Right forelimb (tissue), 1 donor: ENCODE measurements around the gene BLOC1S5.

ENCODE experiments used
- DNase-seq: peaks from one replicate; pipeline ENCODE4 v3.0.0-alpha.2; 2018

Gene BLOC1S5

GRCh38 chr6:8063761-8064637, at the start of gene BLOC1S5:
BLOC1S5 (minus strand) TSS chr6:8064389; CDS start chr6:8064376, 13 bp downstream.
- peak; percentile 98 for DNase-seq

DNA sequence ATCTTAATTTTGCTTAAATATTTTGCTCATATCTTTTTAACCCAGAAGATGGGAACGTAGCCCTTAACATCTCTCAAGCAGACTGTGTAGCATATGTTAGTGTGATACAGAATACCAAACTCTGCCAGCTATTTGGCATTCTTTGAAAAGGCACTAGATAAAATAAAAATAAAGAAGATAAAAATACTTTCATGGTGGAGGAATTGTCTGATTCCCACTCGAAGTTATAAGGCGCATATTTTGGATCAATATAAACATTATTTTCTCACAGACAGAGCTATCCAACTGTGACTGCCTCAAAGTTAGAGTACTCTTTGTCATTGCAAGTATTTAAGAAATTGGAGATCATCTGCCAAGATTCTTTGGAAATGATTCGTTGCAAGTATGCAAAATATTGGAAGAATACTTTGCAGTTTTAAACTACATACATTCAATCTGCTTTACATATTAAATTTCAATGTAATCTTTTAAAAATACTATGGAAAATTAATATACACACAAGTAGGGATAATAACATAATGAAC, 49.0 kb upstream of the BLOC1S5 start:
- DNase-seq: no peak

- no peak for DNase-seq
Measured at GRCh38 chr6:8110725-8111124, 46.5 kb upstream of the BLOC1S5 start.

DNA sequence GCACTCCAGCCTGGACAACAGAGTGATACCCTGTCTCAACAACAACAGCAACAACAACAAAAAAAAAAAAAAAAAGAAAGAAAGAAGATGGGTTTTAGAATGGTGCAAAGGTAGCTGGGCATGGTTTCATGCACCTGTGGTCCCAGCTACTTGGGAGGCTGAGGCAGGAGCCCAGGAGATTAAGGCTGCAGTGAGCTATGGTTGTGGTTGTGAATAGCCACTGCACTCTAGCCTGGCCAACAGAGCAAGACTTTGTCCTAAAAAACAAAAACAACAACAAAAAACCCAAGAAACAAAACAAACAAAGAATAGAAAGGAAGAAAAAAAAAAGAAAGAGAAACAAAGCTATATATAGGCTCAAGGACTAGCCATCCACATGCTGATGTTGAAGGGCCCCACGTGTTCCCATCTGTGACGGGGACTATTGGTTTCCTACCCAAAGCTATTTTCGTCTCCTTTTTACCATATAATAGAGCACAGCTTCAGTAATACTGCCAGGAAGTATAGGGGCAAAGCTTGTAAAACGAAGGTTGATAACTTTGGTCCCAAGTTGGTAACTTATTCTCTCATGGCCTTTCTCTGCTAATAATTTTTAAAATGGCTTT, 46.0 kb upstream of the BLOC1S5 start:
- no peak for DNase-seq

- no peak for DNase-seq
Measured at GRCh38 chr6:8108759-8109539, 44.8 kb upstream of the BLOC1S5 start.

GRCh38 chr6:8108031-8108660, 44.0 kb upstream of the BLOC1S5 start:
- no peak for DNase-seq

GRCh38 chr6:8105791-8106190, 41.6 kb upstream of the BLOC1S5 start:
- DNase-seq: no peak

- no peak for DNase-seq
Measured at GRCh38 chr6:8103726-8104125, 39.5 kb upstream of the BLOC1S5 start.

DNA sequence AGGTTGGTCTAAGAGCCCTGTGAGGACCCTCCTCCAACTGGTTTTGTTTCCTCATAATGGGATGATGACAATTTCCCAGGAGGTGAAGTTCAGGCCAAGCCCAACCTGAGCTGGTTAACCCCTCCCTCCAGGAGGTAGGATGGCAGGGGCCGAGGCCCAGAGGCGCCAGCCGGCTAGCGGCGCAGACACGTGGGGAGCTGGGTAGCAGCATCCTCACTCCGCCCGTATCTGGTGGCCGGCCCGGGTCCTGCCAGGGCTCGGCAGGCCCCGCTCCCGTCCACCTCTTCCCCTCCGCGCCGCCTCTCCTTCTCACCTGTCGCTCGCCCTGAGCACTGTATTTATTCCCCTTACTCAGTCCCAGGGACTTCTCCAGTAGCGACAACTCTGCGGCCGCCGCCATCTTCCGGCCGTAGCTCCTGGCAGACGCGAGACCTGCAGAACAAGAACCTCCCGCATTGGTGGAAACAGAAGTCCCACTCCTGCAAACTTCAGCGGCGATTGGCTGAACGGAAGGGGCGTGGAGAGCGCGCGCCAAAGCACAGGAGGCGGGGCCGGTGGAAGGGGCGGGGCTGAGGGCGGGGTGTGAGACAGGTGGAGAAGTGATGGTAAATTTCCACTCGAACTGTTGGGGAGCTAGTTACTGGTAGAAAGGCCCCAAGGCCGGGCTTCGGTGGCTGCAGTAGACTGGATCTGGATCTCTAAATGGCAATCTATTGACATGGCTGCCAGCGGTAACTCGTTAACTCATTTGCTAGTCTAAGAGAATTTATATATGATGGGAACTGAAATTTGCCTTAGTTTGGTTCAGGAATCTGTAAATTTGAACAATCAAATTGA, 38.2 kb upstream of the BLOC1S5 start, which contains the start of gene EEF1E1:
TSS of gene EEF1E1 (minus strand) at position 427 of the 837 bp plus-strand sequence. CDS start at position 400, 27 bp downstream.
- DNase-seq: peak; percentile 94

- no peak for DNase-seq
Measured at GRCh38 chr6:8100159-8100854, 36.1 kb upstream of the BLOC1S5 start.

DNA sequence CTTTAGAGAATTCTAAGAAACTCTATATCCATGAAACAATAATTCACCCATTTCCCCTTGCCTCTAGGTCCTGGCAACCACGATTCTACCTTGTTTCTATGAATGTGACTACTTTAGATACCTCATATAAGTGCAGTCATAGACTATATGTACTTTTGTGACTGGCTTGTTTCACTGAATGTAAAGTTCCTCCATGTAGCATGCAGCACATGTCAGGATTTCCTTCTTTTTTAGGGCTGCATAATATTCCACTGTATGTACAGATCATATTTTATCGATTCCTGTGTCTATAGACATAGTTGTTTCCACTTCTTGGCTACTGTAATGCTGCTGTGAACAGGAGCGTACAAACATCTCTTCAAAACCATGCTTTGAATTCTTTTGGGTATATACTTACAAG, 26.5 kb upstream of the BLOC1S5 start:
- DNase-seq: no peak

DNA sequence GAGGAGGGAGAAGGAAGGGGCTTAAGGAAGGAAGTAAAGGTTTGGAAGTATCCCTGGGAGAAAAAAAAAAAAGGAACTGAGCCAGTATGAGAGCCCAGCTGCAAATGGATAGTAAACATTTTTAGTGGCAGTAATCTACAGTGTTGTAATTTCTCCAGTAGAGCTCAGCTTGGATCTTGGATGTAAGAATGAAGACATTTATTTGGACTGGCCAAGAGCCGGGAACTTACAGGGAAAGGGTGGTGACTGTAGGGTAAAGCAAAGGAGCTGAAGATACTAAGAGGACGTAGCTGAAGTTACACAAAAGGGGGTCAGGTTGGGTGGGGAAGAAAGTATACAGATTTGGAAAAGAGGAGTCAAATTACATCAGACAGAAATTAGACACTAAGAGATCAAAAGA, 24.7 kb upstream of the BLOC1S5 start:
- no peak for DNase-seq

DNA sequence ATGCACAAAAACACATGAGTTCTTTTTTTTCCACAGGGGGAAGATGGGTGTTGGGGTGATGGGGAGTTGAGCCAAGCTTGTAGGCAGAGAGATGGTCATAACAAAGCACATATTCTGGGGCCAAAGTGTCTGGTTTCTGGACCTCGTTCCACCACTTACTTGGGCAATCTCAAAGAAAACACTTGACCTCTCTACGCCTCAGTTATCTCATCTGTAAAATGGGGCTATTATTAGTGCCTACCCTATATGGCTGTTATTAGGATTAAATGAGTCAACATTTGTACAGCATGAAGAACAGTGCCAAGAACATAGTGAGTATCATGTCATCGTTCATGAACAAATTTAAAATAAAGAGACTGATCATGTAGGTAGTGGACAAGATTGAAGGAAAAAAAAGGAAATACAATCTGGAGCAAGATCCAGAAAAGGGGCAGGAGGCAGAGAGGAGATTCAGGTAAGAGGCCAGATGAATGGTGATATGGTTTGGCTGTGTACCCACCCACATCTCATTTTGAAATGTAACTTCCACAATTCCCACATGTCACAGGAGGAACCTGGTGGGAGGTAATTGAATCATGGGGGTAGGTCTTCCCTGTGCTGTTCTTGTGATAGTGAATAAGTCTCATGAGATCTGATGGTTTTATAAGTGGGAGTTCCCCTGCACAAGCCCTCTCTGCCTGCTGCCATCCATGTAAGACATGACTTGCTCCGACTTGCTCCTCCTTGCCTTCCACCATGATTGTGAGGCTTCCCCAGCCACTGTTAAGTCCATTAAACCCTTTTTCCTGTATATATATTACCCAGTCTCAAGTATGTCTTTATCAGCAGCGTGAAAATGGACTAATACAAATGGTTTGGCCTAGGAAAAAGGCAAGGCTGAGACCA, 23.9 kb upstream of the BLOC1S5 start:
- no peak for DNase-seq

DNA sequence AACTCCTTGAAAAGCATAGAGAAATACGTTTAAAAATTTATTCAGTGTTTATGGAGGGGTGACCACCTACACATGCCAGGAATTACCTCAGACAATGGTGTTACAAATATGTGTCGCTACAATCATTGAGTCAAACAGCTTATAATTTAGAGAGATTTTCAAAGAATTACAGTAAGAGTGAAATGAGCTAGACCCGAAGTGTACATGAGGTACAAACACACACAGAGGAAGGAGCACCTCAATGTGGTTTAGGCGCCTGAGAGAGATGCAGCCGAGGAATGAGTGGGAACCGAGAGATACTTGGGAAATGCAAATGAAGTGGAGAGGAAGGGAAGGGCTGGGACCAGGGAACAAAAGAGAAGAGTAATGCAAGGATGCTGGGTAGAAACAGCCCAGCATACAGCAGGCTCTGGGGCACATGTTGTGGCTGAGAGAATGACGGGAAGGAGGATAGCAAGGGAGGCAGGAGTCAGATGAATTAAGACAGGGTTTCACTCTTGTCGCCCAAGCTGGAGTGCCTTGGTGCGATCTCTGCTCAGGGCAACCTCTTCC, 22.6 kb upstream of the BLOC1S5 start:
- no peak for DNase-seq

DNA sequence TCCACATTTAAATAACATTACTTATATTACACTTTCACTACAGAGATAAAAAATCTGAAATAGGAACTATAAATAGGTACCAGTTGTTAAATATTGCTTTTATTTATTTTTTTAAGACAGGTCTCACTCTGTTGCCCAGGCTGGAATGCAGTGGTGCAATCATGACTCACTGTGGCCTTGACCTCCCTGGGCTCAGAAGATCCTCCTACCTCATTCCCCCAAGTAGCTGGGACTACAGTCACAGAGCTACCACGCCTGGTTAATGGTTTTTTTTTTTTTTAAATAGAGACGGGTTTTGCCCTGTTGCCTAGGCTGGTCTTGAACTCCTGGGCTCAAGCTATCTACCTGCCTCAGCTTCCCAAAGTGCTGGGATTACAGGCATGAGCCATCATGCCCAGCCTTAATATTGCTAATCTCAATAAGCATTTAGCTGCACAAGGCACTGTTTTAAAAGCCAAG, 20.9 kb upstream of the BLOC1S5 start:
- no peak for DNase-seq

- DNase-seq: no peak
Measured at GRCh38 chr6:8084586-8084985, 20.4 kb upstream of the BLOC1S5 start.

DNA sequence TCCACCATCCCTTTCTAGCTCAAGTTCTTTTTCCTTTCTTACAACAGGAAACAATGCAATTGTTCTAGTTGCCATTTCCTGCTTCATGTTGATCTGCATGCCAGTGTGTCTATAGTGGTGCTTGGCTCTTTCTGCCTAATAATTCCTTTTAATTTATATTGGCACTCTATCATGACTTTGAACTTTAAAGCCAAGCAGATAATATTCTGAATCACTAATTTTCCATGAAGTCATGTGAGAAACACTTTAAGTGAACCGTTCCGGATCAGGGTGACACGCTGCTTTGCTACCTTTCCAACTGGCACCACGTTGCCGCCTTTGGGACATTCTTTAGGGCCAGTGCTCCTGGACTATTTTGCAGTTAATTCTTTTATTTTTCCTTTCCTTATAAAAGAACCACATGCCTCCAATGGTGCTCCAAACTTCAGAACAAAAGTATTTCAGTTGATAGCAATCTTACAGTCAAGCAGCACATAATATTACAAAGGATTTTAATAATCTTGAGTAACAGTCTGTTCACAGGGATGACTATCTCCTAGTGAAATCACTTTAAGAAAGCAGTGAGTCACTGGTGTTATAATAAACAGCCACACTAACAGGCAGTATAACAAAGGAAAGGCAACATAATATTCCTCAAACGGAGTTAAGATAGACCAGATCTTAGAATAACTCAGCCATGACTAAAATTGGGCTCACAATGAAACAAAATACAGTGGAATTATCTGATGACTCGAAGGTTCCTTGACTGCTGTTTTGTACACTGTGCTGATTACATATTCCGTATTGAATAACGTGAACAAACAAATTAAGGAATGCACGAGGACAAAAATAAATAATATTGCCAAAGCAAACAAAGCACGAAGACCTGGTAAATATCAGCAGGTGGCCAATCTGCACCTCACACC, 19.0 kb upstream of the BLOC1S5 start:
- no peak for DNase-seq

- no peak for DNase-seq
Measured at GRCh38 chr6:8082572-8082953, 18.4 kb upstream of the BLOC1S5 start.
